K562 (cell line): ENCODE measurements around the gene TCF21. TPM values are rescaled to one million over a fixed set of nuclear protein-coding genes. Genes with fewer than 3 reads are reported as not detected.
A peak's percentile ranks its signal among the peaks of the same experiment; 100 is the strongest.

Experiments
- ATAC-seq: fragments of 200-7000 bp; cut with Tn5 transposase; 3 replicates; pipeline ENCODE4 v1.9.1; 2020; ENCODE audit warnings: moderate library complexity
- BruUV-seq: library from RNA; stranded (reverse); fragments of 400-500 nt; replicated peaks from 2 replicates; lab custom pipeline; 2021; lab: Mats Ljungman, UMichigan
- CTCF ChIA-PET: fragments of 300-600 bp; formaldehyde crosslinking; extraction: SDS; loops from one replicate; lab custom pipeline; 2021; ENCODE audit warnings: low intra/inter-chr PET ratio; lab: Yijun Ruan, JAX
- POLR2A ChIA-PET: fragments of 300-600, 350-650 bp; sonication (Branson Sonifier 250); formaldehyde crosslinking; extraction: SDS; loops from one replicate; lab custom pipeline; 2021; ENCODE audit warnings: antibody characterized with exemption, inconsistent platforms; lab: Yijun Ruan, JAX
- DNase-seq, 4 experiments: peaks; one replicate each; pipeline versions ENCODE4 v3.0.0 to v3.0.0-alpha.2; 2011 to 2018; ENCODE audit warnings: low spot score in 3 of 4, mixed read lengths in 3 of 4; ENCODE audit errors: extremely low read depth in 1 of 4
- FAIRE-seq: peaks from 2 replicates; lab custom pipeline; 2011; peaks lifted over from hg19 to GRCh38; lab: Jason Lieb, UNC
- H2AFZ ChIP-seq: 2 replicates; pipeline ENCODE4 v1.6.0; 2011; ENCODE audit warnings: low read depth, low read length, control low read depth, inconsistent platforms
- H3K27ac ChIP-seq: fragments of 200-600 bp; 3 replicates; pipeline ENCODE4 v1.8.0; 2011; ENCODE audit warnings: low read depth, mild to moderate bottlenecking, control low read depth, inconsistent platforms, low read length, moderate library complexity, mixed read lengths; ENCODE audit errors: extremely low read depth
- H3K27me3 ChIP-seq, 2 experiments: fragments of 300-600 bp in 1 of 2; 2 replicates in 1 of 2; 3 replicates in 1 of 2; pipeline versions ENCODE4 v1.6.0 to v1.8.0; 2011; ENCODE audit warnings: inconsistent platforms in 2 of 2, low read length in 2 of 2, mild to moderate bottlenecking in 1 of 2, mixed read lengths in 1 of 2, moderate library complexity in 1 of 2; ENCODE audit not compliant: control insufficient read depth in 2 of 2, insufficient read depth in 2 of 2
- H3K36me3 ChIP-seq: fragments of 300-600 bp; 3 replicates; pipeline ENCODE4 v1.8.0; 2011; ENCODE audit warnings: mild to moderate bottlenecking, low read length, inconsistent platforms; ENCODE audit not compliant: control insufficient read depth, insufficient read depth
- H3K4me1 ChIP-seq, 2 experiments: fragments of 200-600 bp in 1 of 2; replicated peaks in 1 of 2; 2 replicates in 1 of 2; 3 replicates in 1 of 2; pipeline versions ENCODE4 v1.5.1 to v1.8.0; 2011; ENCODE audit warnings: inconsistent platforms in 2 of 2, low read length in 2 of 2, mild to moderate bottlenecking in 1 of 2, mixed read lengths in 1 of 2, moderate library complexity in 1 of 2; ENCODE audit not compliant: control insufficient read depth in 2 of 2, insufficient read depth in 2 of 2
- H3K4me2 ChIP-seq: 2 replicates; pipeline ENCODE4 v1.6.1; 2011; ENCODE audit warnings: low read length, control low read depth, inconsistent platforms, mixed read lengths; ENCODE audit not compliant: insufficient read depth
- H3K4me3 ChIP-seq: fragments of 200-600 bp; sonication (generic), shearing (Covaris generic); 2 replicates; pipeline ENCODE4 v1.5.1; 2016; ENCODE audit warnings: control low read depth, inconsistent platforms
- H3K79me2 ChIP-seq: fragments of 200-600 bp; 3 replicates; pipeline ENCODE4 v1.8.0; 2011; ENCODE audit warnings: low read length, inconsistent platforms; ENCODE audit not compliant: control insufficient read depth, insufficient read depth
- H3K9ac ChIP-seq, 2 experiments: 2 replicates each; pipeline versions ENCODE4 v1.6.0 to v1.6.1; 2011; ENCODE audit warnings: low read depth in 2 of 2, low read length in 2 of 2, control low read depth in 1 of 2, inconsistent platforms in 1 of 2, mild to moderate bottlenecking in 1 of 2, mixed read lengths in 1 of 2; ENCODE audit not compliant: insufficient read depth in 1 of 2
- H3K9me1 ChIP-seq: one replicate; pipeline ENCODE4 v1.6.0; 2011; ENCODE audit warnings: inconsistent platforms, mild to moderate bottlenecking, low read length, moderate library complexity; ENCODE audit not compliant: control insufficient read depth, insufficient read depth
- H3K9me3 ChIP-seq: replicated peaks from 2 replicates; pipeline ENCODE4 v1.5.1; 2011; ENCODE audit warnings: low read depth, low read length, inconsistent platforms; ENCODE audit not compliant: control insufficient read depth, insufficient read depth
- H4K20me1 ChIP-seq: replicated peaks from 2 replicates; pipeline ENCODE4 v1.6.1; 2011; ENCODE audit warnings: low read length, inconsistent platforms, mixed read lengths; ENCODE audit not compliant: control insufficient read depth, insufficient read depth
- CEBPB ChIP-seq: fragments of 450-650 bp; IDR thresholded peaks from 2 replicates; pipeline ENCODE4 v1.6.1; 2016; ENCODE audit warnings: missing genetic modification characterization, missing compliant biosample characterization
- ELF4 ChIP-seq: fragments of 450-650 bp; formaldehyde crosslinking; IDR thresholded peaks from 2 replicates; pipeline ENCODE4 v1.4.0; 2022; ENCODE audit warnings: missing genetic modification characterization
- GTF3C2 ChIP-seq: IDR thresholded peaks from 3 replicates; pipeline ENCODE4 v1.6.1; 2011; ENCODE audit warnings: borderline replicate concordance, mild to moderate bottlenecking, moderate library complexity; ENCODE audit not compliant: insufficient read length; ENCODE audit errors: extremely low read depth
- ILK ChIP-seq: fragments of 450-650 bp; IDR thresholded peaks from 2 replicates; pipeline ENCODE4 v1.6.1; 2016; ENCODE audit warnings: missing genetic modification characterization, low read depth, mild to moderate bottlenecking, missing compliant biosample characterization, moderate library complexity, borderline replicate concordance
- PHB2 ChIP-seq: fragments of 450-650 bp; IDR thresholded peaks from 2 replicates; pipeline ENCODE4 v1.6.1; 2017; ENCODE audit warnings: low read depth
- RNF2 ChIP-seq: sonication (generic); IDR thresholded peaks from 2 replicates; pipeline ENCODE4 v1.6.1; 2016
- SAFB2 ChIP-seq: fragments of 200-400 bp; formaldehyde crosslinking; IDR thresholded peaks from 2 replicates; pipeline ENCODE4 v1.6.1; 2018; ENCODE audit warnings: borderline replicate concordance, low read length, low read depth, moderate library complexity; ENCODE audit not compliant: severe bottlenecking
- SIN3B ChIP-seq: fragments of 450-650 bp; IDR thresholded peaks from 2 replicates; pipeline ENCODE4 v1.6.1; 2017; ENCODE audit warnings: low read depth, mild to moderate bottlenecking, moderate library complexity
- SOX6 ChIP-seq: fragments of 450-650 bp; IDR thresholded peaks from 2 replicates; pipeline ENCODE4 v1.6.1; 2014; ENCODE audit warnings: mild to moderate bottlenecking
- THAP7 ChIP-seq: fragments of 250-450 bp; sonication (Bioruptor Pico); IDR thresholded peaks from 2 replicates; pipeline ENCODE4 v1.5.0; 2021
- THRAP3 ChIP-seq: fragments of 450-650 bp; IDR thresholded peaks from 2 replicates; pipeline ENCODE4 v1.6.1; 2016; ENCODE audit warnings: mild to moderate bottlenecking, inconsistent platforms, borderline replicate concordance
- TRIM24 ChIP-seq, 2 experiments: fragments of 450-650 bp; IDR thresholded peaks; 2 replicates each; pipeline ENCODE4 v1.6.1; 2016
- ZMIZ1 ChIP-seq, 2 experiments: fragments of 150-350 bp in 1 of 2; IDR thresholded peaks; 2 replicates each; pipeline ENCODE4 v1.6.1; 2012 to 2016; ENCODE audit warnings: low read depth in 2 of 2, low read length in 2 of 2, mild to moderate bottlenecking in 1 of 2, moderate library complexity in 1 of 2
- ZNF316 ChIP-seq: fragments of 450-650 bp; IDR thresholded peaks from 2 replicates; pipeline ENCODE4 v1.6.1; 2016
- ZNF444 ChIP-seq: fragments of 250-450 bp; sonication (Bioruptor Pico); IDR thresholded peaks from 2 replicates; pipeline ENCODE4 v1.4.0; 2020; ENCODE audit warnings: mild to moderate bottlenecking, moderate library complexity
- ZNF695 ChIP-seq: fragments of 450-650 bp; formaldehyde crosslinking; IDR thresholded peaks from 2 replicates; pipeline ENCODE4 v1.4.0; 2020; ENCODE audit warnings: mild to moderate bottlenecking, moderate library complexity
- ZNF717 ChIP-seq: fragments of 250-450 bp; sonication (Bioruptor Pico); IDR thresholded peaks from 2 replicates; pipeline ENCODE4 v1.5.0; 2021
- ZNF766 ChIP-seq: fragments of 200-800 bp; sonication (Bioruptor generic); conservative IDR thresholded peaks from 2 replicates; pipeline ENCODE4 v1.6.1; 2016; ENCODE audit warnings: missing genetic modification characterization, missing compliant biosample characterization
- WGBS: fragments of 100-300 bp; shearing (Covaris generic); methylation state at CpG from one replicate; pipeline ENCODE4 v1.1.6; 2016; ENCODE audit warnings: low coverage, mixed read lengths; ENCODE audit not compliant: insufficient coverage; ENCODE audit errors: missing lambda C conversion rate; 5-methylcytosine and 5-hydroxymethylcytosine counted together
- in situ Hi-C: fragments of 300-500 bp; cut with MboI; formaldehyde crosslinking; loops from 4 replicates; pipeline ENCODE4 v1.15.0; 2018; ENCODE audit warnings: inconsistent platforms, mixed read lengths
- intact Hi-C: fragments of 100-400 bp; cut with micrococcal nuclease; formaldehyde crosslinking; loops from 2 replicates; pipeline ENCODE4 v1.14.2; 2022
- polyA plus RNA-seq, 8 experiments: library from polyadenylated mRNA; depleted of rRNA in 4 of 8; stranded (reverse) in 5 of 8; unstranded in 3 of 8; fragments of >200 nt; fragmentation: Nextera tagmentation in 2 of 8; fragmentation: Illumina TruSeq in 1 of 8; extraction: Ambion mirVana in 2 of 8; extraction: Trizol in 1 of 8; gene quantifications; 2 replicates each; pipeline versions ENCODE4 v1.2.1 to v1.2.3, GENCODE V29; 2011 to 2014; ENCODE audit warnings: inconsistent platforms in 1 of 8, missing spikeins in 1 of 8
- total RNA-seq, 7 experiments: library from RNA; depleted of rRNA in 6 of 7; stranded (reverse); fragments of >200 nt in 6 of 7; fragmentation: Illumina TruSeq in 2 of 7; extraction: Trizol in 2 of 7; gene quantifications; 2 replicates each; pipeline versions ENCODE4 v1.2.1 to v1.2.3, GENCODE V29; 2011 to 2021; ENCODE audit warnings: low replicate concordance in 1 of 7

The TCF21 gene
- total and polyA plus RNA-seq, 9 of the 15 experiments (the other 6 are each of a cell fraction or from before 2014, with no cell fraction given) = not detected

- H3K9me1 ChIP-seq = no peaks in the 10 kb centered on the region
- H3K27ac ChIP-seq = no peak overlapping the region
- H3K4me1 ChIP-seq = no peaks in the 10 kb centered on the region
- 3% methylated on average over 5 of the region's 5 CpGs for WGBS
- ATAC-seq (no peak), FAIRE-seq (no peak), DNase-seq (no peak)
- H3K27me3 ChIP-seq = no peaks in the 10 kb centered on the region; a peak in 2 of 5 replicates
- H2AFZ ChIP-seq = no peak overlapping the region
- in situ Hi-C loops (no loop called here), intact Hi-C loops (no loop called here)
- no peak overlapping the region for H3K4me3 ChIP-seq
- CTCF ChIA-PET = no interaction called here
- H4K20me1 ChIP-seq = no peaks in the 10 kb centered on the region
- H3K4me2 ChIP-seq = no peak overlapping the region
- no peak overlapping the region for H3K9ac ChIP-seq
- POLR2A ChIA-PET = no interaction called here
- no peaks in the 10 kb centered on the region for H3K79me2 ChIP-seq
- H3K36me3 ChIP-seq = no peaks in the 10 kb centered on the region
- no TSS peak for BruUV-seq
- no peaks in the 10 kb centered on the region for H3K9me3 ChIP-seq
- TF ChIP-seq CEBPB (tag) (peak; percentile 56), SAFB2 (no peak), PHB2 (no peak), SOX6 (no peak), ZNF695 (CRISPR knock-in tag) (no peak), ZNF717 (CRISPR knock-in tag) (no peak), ZMIZ1 (IDR thresholded peaks at IDR 0.05; ENCODE audit: low read depth in 2 of 2, low read length in 2 of 2) (no peak), THRAP3 (no peak), TRIM24 (IDR thresholded peaks at IDR 0.05) (peak in 1 of 2 experiments; percentile 12; a peak in 1 of 4 replicates), ZNF316 (no peak), GTF3C2 (no peak), ZNF766 (CRISPR knock-in tag) (no peak), ILK (tag) (no peak), THAP7 (no peak), SIN3B (no peak), RNF2 (no peak), ZNF444 (CRISPR knock-in tag) (no peak), ELF4 (CRISPR knock-in tag) (no peak)
Measured at GRCh38 chr6:133873538-133873937, 15.4 kb upstream of the TCF21 start.
